H1 (cell line): ENCODE measurements around the gene ZNF318. TPM values are rescaled to one million over a fixed set of nuclear protein-coding genes. Genes with fewer than 3 reads are reported as not detected.

ENCODE experiments used
- CTCF ChIA-PET: fragments of 300-600 bp; sonication (Branson Sonifier 250); formaldehyde crosslinking; loops from one replicate; lab custom pipeline; 2021; ENCODE audit not compliant: partially characterized antibody; lab: Charles Lee
- POLR2A ChIA-PET: fragments of 300-600 bp; sonication (Branson Sonifier 250); formaldehyde crosslinking; loops from one replicate; lab custom pipeline; 2021; ENCODE audit warnings: inconsistent platforms; ENCODE audit not compliant: partially characterized antibody; lab: Charles Lee
- DNase-seq, 2 experiments: peaks; one replicate each; pipeline versions ENCODE4 v3.0.0 to v3.0.0-alpha.2; 2010 to 2022; ENCODE audit warnings: low spot score in 2 of 2, low read depth in 1 of 2, mixed read lengths in 1 of 2
- FAIRE-seq: peaks from 2 replicates; lab custom pipeline; 2011; peaks lifted over from hg19 to GRCh38; lab: Jason Lieb, UNC
- H2AFZ ChIP-seq: 2 replicates; pipeline ENCODE4 v1.8.1; 2012; ENCODE audit warnings: low read length, inconsistent platforms
- H2AK5ac ChIP-seq: 2 replicates; pipeline ENCODE4 v1.6.1; 2013; ENCODE audit warnings: low read depth, low read length
- H2BK120ac ChIP-seq: replicated peaks from 2 replicates; pipeline ENCODE3; 2013; ENCODE audit warnings: low read depth, low read length, inconsistent platforms
- H2BK12ac ChIP-seq: 2 replicates; pipeline ENCODE4 v1.6.1; 2013; ENCODE audit warnings: low read depth, low read length
- H2BK15ac ChIP-seq: 2 replicates; pipeline ENCODE4 v1.6.1; 2013; ENCODE audit warnings: low read length
- H2BK20ac ChIP-seq: 2 replicates; pipeline ENCODE4 v1.6.1; 2013; ENCODE audit warnings: low read length
- H2BK5ac ChIP-seq: 2 replicates; pipeline ENCODE4 v1.6.1; 2013; ENCODE audit warnings: low read depth, low read length
- H3K14ac ChIP-seq: 2 replicates; pipeline ENCODE4 v1.6.1; 2013; ENCODE audit warnings: inconsistent platforms; ENCODE audit not compliant: insufficient read length
- H3K18ac ChIP-seq: 2 replicates; pipeline ENCODE4 v1.6.1; 2013; ENCODE audit warnings: low read length; ENCODE audit errors: extremely low read depth
- H3K23ac ChIP-seq: 2 replicates; pipeline ENCODE4 v1.6.1; 2013; ENCODE audit warnings: inconsistent platforms; ENCODE audit not compliant: insufficient read length
- H3K23me2 ChIP-seq: 2 replicates; pipeline ENCODE4 v1.6.1; 2013; ENCODE audit warnings: low read depth, low read length
- H3K27ac ChIP-seq: 2 replicates; pipeline ENCODE4 v1.6.1; 2011; ENCODE audit warnings: low read depth, low read length, inconsistent platforms
- H3K27me3 ChIP-seq, 4 experiments: replicated peaks in 1 of 4; 1 replicate in 1 of 4; 2 replicates in 3 of 4; pipeline versions ENCODE4 v1.6.1 to v1.8.1; 2011 to 2013; ENCODE audit warnings: low read length in 3 of 4, mild to moderate bottlenecking in 3 of 4, inconsistent platforms in 2 of 4, mixed read lengths in 2 of 4, moderate library complexity in 1 of 4; ENCODE audit not compliant: control insufficient read depth in 3 of 4, insufficient read depth in 3 of 4; ENCODE audit errors: extremely low read depth in 1 of 4
- H3K36me3 ChIP-seq, 4 experiments: 2 replicates each; pipeline versions ENCODE4 v1.6.1 to v1.8.1; 2011 to 2013; ENCODE audit warnings: mild to moderate bottlenecking in 4 of 4, low read length in 3 of 4, moderate library complexity in 2 of 4, control low read depth in 1 of 4, inconsistent platforms in 1 of 4; ENCODE audit not compliant: insufficient read depth in 4 of 4, control insufficient read depth in 2 of 4
- H3K4ac ChIP-seq: replicated peaks from 2 replicates; pipeline ENCODE3; 2013; ENCODE audit warnings: low read length, low read depth, mixed read lengths, inconsistent platforms; ENCODE audit not compliant: insufficient read length
- H3K4me1 ChIP-seq, 4 experiments: replicated peaks in 1 of 4; 1 replicate in 1 of 4; 2 replicates in 3 of 4; pipeline versions ENCODE4 v1.6.1 to v1.8.1; 2011 to 2013; ENCODE audit warnings: low read length in 3 of 4, inconsistent platforms in 2 of 4, mixed read lengths in 1 of 4; ENCODE audit not compliant: insufficient read depth in 4 of 4, control insufficient read depth in 3 of 4
- H3K4me2 ChIP-seq, 2 experiments: 2 replicates each; pipeline versions ENCODE4 v1.6.1 to v1.8.1; 2011 to 2013; ENCODE audit warnings: low read depth in 2 of 2, low read length in 2 of 2, control low read depth in 1 of 2, inconsistent platforms in 1 of 2, mild to moderate bottlenecking in 1 of 2; ENCODE audit not compliant: insufficient read depth in 1 of 2
- H3K4me3 ChIP-seq, 4 experiments: fragments of 200-600, 300-600 bp in 1 of 4; sonication (generic), shearing (Covaris generic), sonication (Bioruptor Twin) in 1 of 4; 2 replicates each; pipeline versions ENCODE4 v1.5.1 to v1.8.1; 2011 to 2016; ENCODE audit warnings: low read length in 4 of 4, low read depth in 3 of 4, control low read depth in 2 of 4, inconsistent platforms in 2 of 4, mild to moderate bottlenecking in 2 of 4, mixed read lengths in 1 of 4, moderate library complexity in 1 of 4; ENCODE audit not compliant: insufficient read depth in 2 of 4; ENCODE audit errors: extremely low read depth in 1 of 4
- H3K56ac ChIP-seq: replicated peaks from 2 replicates; pipeline ENCODE3; 2013; ENCODE audit warnings: low read depth, mild to moderate bottlenecking, mixed read lengths, low read length, inconsistent platforms; ENCODE audit not compliant: insufficient read length
- H3K79me1 ChIP-seq: 2 replicates; pipeline ENCODE4 v1.6.1; 2013; ENCODE audit warnings: low read depth, low read length, control low read depth
- H3K79me2 ChIP-seq, 2 experiments: 2 replicates each; pipeline versions ENCODE4 v1.6.1 to v1.8.1; 2012 to 2013; ENCODE audit warnings: low read length in 2 of 2, mild to moderate bottlenecking in 2 of 2, inconsistent platforms in 1 of 2; ENCODE audit not compliant: insufficient read depth in 2 of 2, control insufficient read depth in 1 of 2
- H3K9ac ChIP-seq, 4 experiments: replicated peaks in 1 of 4; 1 replicate in 1 of 4; 2 replicates in 3 of 4; pipeline versions ENCODE4 v1.6.1 to v1.8.1; 2011 to 2013; ENCODE audit warnings: low read depth in 3 of 4, low read length in 3 of 4, control low read depth in 2 of 4, mild to moderate bottlenecking in 2 of 4, moderate library complexity in 2 of 4, inconsistent platforms in 1 of 4; ENCODE audit errors: extremely low read depth in 1 of 4
- H3K9me3 ChIP-seq, 2 experiments: 2 replicates each; pipeline versions ENCODE4 v1.6.1 to v1.8.1; 2012 to 2013; ENCODE audit warnings: mild to moderate bottlenecking in 2 of 2, moderate library complexity in 2 of 2, control low read depth in 1 of 2, inconsistent platforms in 1 of 2, low read depth in 1 of 2, low read length in 1 of 2, mixed read lengths in 1 of 2; ENCODE audit not compliant: insufficient read depth in 2 of 2
- H4K20me1 ChIP-seq, 2 experiments: replicated peaks in 1 of 2; 2 replicates each; pipeline versions ENCODE3 to v1.8.1; 2011 to 2013; ENCODE audit warnings: inconsistent platforms in 2 of 2, low read length in 2 of 2, mild to moderate bottlenecking in 1 of 2; ENCODE audit not compliant: insufficient read depth in 2 of 2, control insufficient read depth in 1 of 2
- H4K5ac ChIP-seq: 2 replicates; pipeline ENCODE4 v1.6.1; 2013; ENCODE audit warnings: low read length, low read depth, mixed read lengths, inconsistent platforms; ENCODE audit not compliant: insufficient read length
- H4K8ac ChIP-seq: 2 replicates; pipeline ENCODE4 v1.8.0; 2013; ENCODE audit warnings: mild to moderate bottlenecking, moderate library complexity, low read length, inconsistent platforms; ENCODE audit not compliant: insufficient read depth; ENCODE audit errors: extremely low read depth
- H4K91ac ChIP-seq: replicated peaks from 2 replicates; pipeline ENCODE3; 2013; ENCODE audit warnings: low read length, mixed read lengths, inconsistent platforms; ENCODE audit not compliant: insufficient read length
- BACH1 ChIP-seq: IDR thresholded peaks from 2 replicates; pipeline ENCODE4 v1.6.1; 2012; ENCODE audit warnings: low read length, improper control_type of control experiment
- CREB1 ChIP-seq: IDR thresholded peaks from 2 replicates; pipeline ENCODE4 v1.6.1; 2012; ENCODE audit warnings: inconsistent platforms
- E2F6 ChIP-seq: IDR thresholded peaks from 2 replicates; pipeline ENCODE4 v1.6.1; 2012; ENCODE audit warnings: inconsistent platforms
- JUND ChIP-seq: IDR thresholded peaks from 2 replicates; pipeline ENCODE4 v1.6.1; 2011; ENCODE audit warnings: mild to moderate bottlenecking, improper control_type of control experiment, low read length
- KDM4A ChIP-seq: IDR thresholded peaks from one replicate; pipeline ENCODE4 v1.7.1; 2012; ENCODE audit warnings: low read depth, mild to moderate bottlenecking, moderate library complexity, low read length, inconsistent platforms; ENCODE audit not compliant: severe bottlenecking
- RBBP5 ChIP-seq: IDR thresholded peaks from 2 replicates; pipeline ENCODE4 v1.7.1; 2012; ENCODE audit warnings: low read depth, mild to moderate bottlenecking, inconsistent platforms, low read length, moderate library complexity, borderline replicate concordance
- SAP30 ChIP-seq: fragments of 300-600 bp; sonication (generic); IDR thresholded peaks from 2 replicates; pipeline ENCODE4 v1.7.1; 2012; ENCODE audit warnings: low read length, moderate library complexity, mild to moderate bottlenecking, inconsistent platforms; ENCODE audit not compliant: insufficient read depth, insufficient replicate concordance
- SIN3A ChIP-seq, 2 experiments: IDR thresholded peaks in 1 of 2; conservative IDR thresholded peaks in 1 of 2; 2 replicates each; pipeline ENCODE4 v1.6.1; 2011 to 2012; ENCODE audit warnings: low read length in 2 of 2, improper control_type of control experiment in 1 of 2, low read depth in 1 of 2, mild to moderate bottlenecking in 1 of 2
- SIRT6 ChIP-seq: IDR thresholded peaks from one replicate; pipeline ENCODE4 v1.7.1; 2012; ENCODE audit warnings: low read length, inconsistent platforms
- SP1 ChIP-seq: IDR thresholded peaks from 2 replicates; pipeline ENCODE4 v1.6.1; 2011; ENCODE audit warnings: low read depth, low read length
- SP4 ChIP-seq: IDR thresholded peaks from 2 replicates; pipeline ENCODE4 v1.6.1; 2012; ENCODE audit warnings: low read length, inconsistent platforms
- SRF ChIP-seq: IDR thresholded peaks from 2 replicates; pipeline ENCODE4 v1.6.1; 2011; ENCODE audit warnings: mild to moderate bottlenecking, low read depth, low read length, moderate library complexity
- TAF7 ChIP-seq: optimal IDR thresholded peaks from 2 replicates; pipeline ENCODE3; 2011; ENCODE audit warnings: low read depth, mild to moderate bottlenecking, inconsistent platforms, low read length, moderate library complexity, borderline replicate concordance
- WGBS, 2 experiments: shearing (Covaris generic) in 1 of 2; methylation state at CpG; one replicate each; pipeline versions ENCODE4 v1.1.6 to v1.1.7; 2013 to 2015; ENCODE audit warnings: low lambda C conversion rate in 2 of 2, mixed read lengths in 2 of 2, inconsistent platforms in 1 of 2, low coverage in 1 of 2, missing lambda C conversion rate in 1 of 2; ENCODE audit not compliant: insufficient replicate concordance in 2 of 2, insufficient coverage in 1 of 2, insufficient read length in 1 of 2; ENCODE audit errors: extremely low coverage in 1 of 2, missing lambda C conversion rate in 1 of 2; 5-methylcytosine and 5-hydroxymethylcytosine counted together
- polyA plus RNA-seq, 7 experiments: library from polyadenylated mRNA; depleted of rRNA in 3 of 7; stranded (reverse) in 5 of 7; unstranded in 2 of 7; fragments of >200 nt in 5 of 7; fragments of 200-250 nt in 2 of 7; gene quantifications; 1 replicate in 5 of 7; 2 replicates in 1 of 7; 4 replicates in 1 of 7; pipeline versions ENCODE4 v1.2.1 to v1.2.3, GENCODE V29; 2011 to 2013; ENCODE audit warnings: missing spikeins in 2 of 7, mixed read lengths in 2 of 7
- total RNA-seq: library from RNA; stranded (reverse); fragmentation: NEBNext Ultra II Directional; extraction: Animal tissue kit (Norgen Biotek cat#: 25700); gene quantifications from 2 replicates; pipeline ENCODE4 v1.2.1, GENCODE V29; 2021

The ZNF318 gene
- total and polyA plus RNA-seq, 2 of the 8 experiments (the other 6 are each of a cell fraction or from before 2014, with no cell fraction given): 10.2 to 22.1 TPM

- Histone ChIP-seq H4K8ac (no peak overlapping the region), H2BK12ac (no peak overlapping the region), H4K20me1 (peaks cover 0 to 8% of the 10 kb centered on the region in 2 experiments), H2BK120ac (no peak overlapping the region), H3K4me3 (no peak overlapping the region), H2AK5ac (no peak overlapping the region), H2BK15ac (no peak overlapping the region), H3K4me2 (no peak overlapping the region), H3K79me2 (no peaks in the 10 kb centered on the region), H3K9ac (no peak overlapping the region), H2AFZ (no peak overlapping the region), H4K91ac (no peak overlapping the region), H3K18ac (no peak overlapping the region), H3K4ac (no peak overlapping the region), H3K27me3 (peaks cover 0 to 14% (median 9%) of the 10 kb centered on the region in 4 experiments; a peak in 5 of 7 replicates), H3K27ac (no peak overlapping the region), H3K23ac (no peak overlapping the region), H3K14ac (no peak overlapping the region), H3K9me3 (no peaks in the 10 kb centered on the region), H3K79me1 (no peaks in the 10 kb centered on the region), H3K4me1 (peaks cover 0 to 9% (median 7%) of the 10 kb centered on the region in 4 experiments; a peak in 5 of 7 replicates), H4K5ac (no peak overlapping the region), H2BK5ac (no peak overlapping the region), H2BK20ac (no peak overlapping the region), H3K36me3 (no peaks in the 10 kb centered on the region; a peak in 1 of 8 replicates), H3K23me2 (peaks cover 12% of the 10 kb centered on the region; the same call in 1 of the 2 replicates), H3K56ac (no peak overlapping the region)
- no peak for FAIRE-seq
- ChIA-PET CTCF (interaction anchor here (0.6 kb wide), 1 partner anchor 54 kb away, joined by 3 read pairs; no protein-coding TSS in a partner anchor), POLR2A (interaction anchor here (1.1 kb wide), 1 partner anchor 14 kb away, joined by 3 read pairs; no protein-coding TSS in a partner anchor)
- TF ChIP-seq RBBP5 (no peak), SP1 (no peak), TAF7 (no peak), JUND (no peak), E2F6 (no peak), BACH1 (no peak), SRF (no peak), SIRT6 (no peak), CREB1 (no peak), KDM4A (no peak), SIN3A (conservative IDR thresholded peaks at IDR 0.05 in 1 of 2, IDR thresholded peaks at IDR 0.05 in 1 of 2; ENCODE audit: low read depth in 1 of 2, low read length in 2 of 2) (no peak), SP4 (no peak), SAP30 (no peak)
- 82% methylated on average over 3 of the region's 3 CpGs; no CpG with 5 or more reads in 1 of the 2 experiments for WGBS, 2 experiments
- no peak for DNase-seq
Measured at GRCh38 chr6:43290339-43290904, 79.0 kb downstream of the ZNF318 start.
